Subcutaneous abdominal adipose tissue (tissue), 5 donors: ENCODE results near the gene ECM2.

Source experiments
- H3K27ac ChIP-seq: one replicate; pipeline ENCODE4 v1.7.0; 2013; ENCODE audit warnings: low read depth, mild to moderate bottlenecking, inconsistent platforms, low read length, moderate library complexity
- H3K27me3 ChIP-seq, 5 donors: one replicate each; pipeline ENCODE4 v1.7.0; 2013; ENCODE audit warnings: low read length in 5 of 5, inconsistent platforms in 1 of 5; ENCODE audit not compliant: control insufficient read depth in 5 of 5, insufficient read depth in 4 of 5
- H3K36me3 ChIP-seq, 5 donors: one replicate each; pipeline ENCODE4 v1.7.0; 2013; ENCODE audit warnings: low read length in 5 of 5; ENCODE audit not compliant: control insufficient read depth in 5 of 5, insufficient read depth in 5 of 5
- H3K4me1 ChIP-seq, 5 donors: one replicate each; pipeline ENCODE4 v1.7.0; 2013; ENCODE audit warnings: low read length in 5 of 5, mild to moderate bottlenecking in 3 of 5, moderate library complexity in 1 of 5; ENCODE audit not compliant: control insufficient read depth in 5 of 5, insufficient read depth in 5 of 5
- H3K4me3 ChIP-seq, 5 donors: one replicate each; pipeline ENCODE4 v1.7.0; 2013; ENCODE audit warnings: low read length in 5 of 5, low read depth in 1 of 5
- H3K9ac ChIP-seq, 5 donors: one replicate each; pipeline ENCODE4 v1.7.0; 2013; ENCODE audit warnings: low read length in 5 of 5, mild to moderate bottlenecking in 4 of 5, moderate library complexity in 3 of 5
- H3K9me3 ChIP-seq, 5 donors: one replicate each; pipeline ENCODE4 v1.7.0; 2013; ENCODE audit warnings: low read length in 5 of 5; ENCODE audit not compliant: control insufficient read depth in 5 of 5
- donor health status: healthy.
- donor health status: healthy.
- donor health status: healthy.
- donor health status: healthy.
- donor health status: healthy.

The ECM2 gene

DNA sequence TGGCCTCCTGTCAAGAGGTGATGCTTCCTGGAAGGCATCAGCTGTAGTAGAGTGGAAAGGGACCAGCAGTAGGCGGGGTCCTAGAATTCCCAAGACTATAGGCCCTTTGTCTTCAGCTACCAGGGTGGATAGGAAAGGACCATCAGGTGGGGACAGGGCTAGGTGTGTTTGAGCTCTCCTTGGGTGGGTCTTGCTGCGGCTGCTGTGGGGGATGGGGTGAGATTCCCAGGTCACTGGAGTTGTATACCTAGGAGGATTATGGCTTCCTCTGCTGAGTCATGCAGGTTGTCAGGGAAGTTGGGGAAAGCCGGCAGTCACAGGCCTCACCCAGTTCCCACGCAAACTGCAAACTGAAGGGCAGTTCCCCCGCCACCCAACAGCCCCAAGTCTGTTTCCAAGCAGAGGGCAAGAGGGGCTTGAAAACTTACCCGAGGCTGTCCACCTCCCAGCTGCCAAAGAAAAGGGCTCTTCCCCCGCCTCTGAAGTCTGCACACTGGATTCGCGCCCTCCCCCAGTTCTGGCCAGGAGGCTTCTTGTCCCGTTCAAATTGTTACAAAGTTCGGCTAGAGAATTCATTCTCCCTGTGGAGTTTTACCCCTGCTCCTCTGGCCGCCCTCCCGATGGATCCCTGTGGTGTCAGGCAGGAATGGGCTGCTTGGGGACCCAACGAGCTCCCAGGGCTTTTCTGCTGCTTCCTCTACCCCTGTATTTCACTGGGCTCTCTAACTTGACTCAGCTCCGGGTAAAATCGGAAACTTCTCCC, 23.0 kb upstream of the ECM2 start:
- H3K4me3 ChIP-seq, result peak overlapping the region in 2 of 5 donors; percentile 30 to 35
- peaks cover 0 to 38% (median 26%) of the 10 kb centered on the region in 5 donors for H3K4me1 ChIP-seq
- H3K36me3 ChIP-seq, result no peaks in the 10 kb centered on the region
- H3K9me3 ChIP-seq, result peaks cover 0 to 2% (median 0%) of the 10 kb centered on the region in 5 donors
- no peaks in the 10 kb centered on the region for H3K27me3 ChIP-seq
- H3K27ac ChIP-seq, result no peak overlapping the region
- H3K9ac ChIP-seq, result no peak overlapping the region

DNA sequence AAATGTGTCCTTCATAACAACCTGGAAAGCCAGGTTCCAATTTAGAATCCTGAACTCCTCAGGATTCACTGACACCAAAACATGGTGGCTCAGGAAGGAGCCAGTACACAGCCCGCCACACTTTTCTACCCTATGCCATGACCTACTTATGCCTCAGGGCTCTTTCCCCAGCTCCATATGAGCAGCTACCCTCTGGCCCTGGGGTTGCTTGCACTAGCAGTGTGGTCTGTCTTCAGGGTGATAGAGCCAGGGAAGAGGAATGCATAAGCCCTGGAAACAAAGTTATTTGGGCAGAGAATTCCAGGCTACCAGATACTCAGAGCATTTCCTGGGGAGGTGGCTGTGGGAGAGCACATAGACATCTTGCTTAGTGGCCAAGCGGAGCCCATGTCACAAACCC, 15.0 kb upstream of the ECM2 start:
- H3K27me3 ChIP-seq, result no peaks in the 10 kb centered on the region
- no peak overlapping the region for H3K9ac ChIP-seq
- H3K9me3 ChIP-seq, result no peaks in the 10 kb centered on the region
- H3K36me3 ChIP-seq, result peaks cover 0 to 5% (median 0%) of the 10 kb centered on the region in 5 donors
- H3K4me3 ChIP-seq, result no peak overlapping the region
- H3K4me1 ChIP-seq, result no peaks in the 10 kb centered on the region
- H3K27ac ChIP-seq, result no peak overlapping the region

DNA sequence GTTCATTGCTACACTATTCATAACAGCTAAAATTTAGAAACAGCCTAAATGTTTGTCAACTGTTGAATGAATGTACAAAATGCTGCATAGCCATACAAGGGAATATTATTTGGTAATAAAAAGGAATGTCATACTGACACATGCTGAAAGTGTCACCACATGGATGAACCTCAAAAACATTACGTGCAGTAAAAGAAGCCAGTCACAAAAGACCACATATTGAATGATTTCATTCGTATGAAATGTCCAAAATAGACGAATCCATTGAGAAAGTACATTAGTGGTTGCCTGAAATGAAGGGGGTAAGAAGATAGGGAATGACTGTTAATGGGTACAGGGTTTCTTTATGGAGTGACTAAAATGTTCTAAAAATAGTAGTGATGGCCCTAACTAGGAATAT, 11.6 kb upstream of the ECM2 start:
- H3K9ac ChIP-seq, result no peak overlapping the region
- H3K4me3 ChIP-seq, result no peak overlapping the region
- peaks cover 0 to 5% (median 0%) of the 10 kb centered on the region in 5 donors for H3K36me3 ChIP-seq
- H3K27ac ChIP-seq, result no peak overlapping the region
- no peaks in the 10 kb centered on the region for H3K27me3 ChIP-seq
- H3K9me3 ChIP-seq, result no peaks in the 10 kb centered on the region
- H3K4me1 ChIP-seq, result no peaks in the 10 kb centered on the region

DNA sequence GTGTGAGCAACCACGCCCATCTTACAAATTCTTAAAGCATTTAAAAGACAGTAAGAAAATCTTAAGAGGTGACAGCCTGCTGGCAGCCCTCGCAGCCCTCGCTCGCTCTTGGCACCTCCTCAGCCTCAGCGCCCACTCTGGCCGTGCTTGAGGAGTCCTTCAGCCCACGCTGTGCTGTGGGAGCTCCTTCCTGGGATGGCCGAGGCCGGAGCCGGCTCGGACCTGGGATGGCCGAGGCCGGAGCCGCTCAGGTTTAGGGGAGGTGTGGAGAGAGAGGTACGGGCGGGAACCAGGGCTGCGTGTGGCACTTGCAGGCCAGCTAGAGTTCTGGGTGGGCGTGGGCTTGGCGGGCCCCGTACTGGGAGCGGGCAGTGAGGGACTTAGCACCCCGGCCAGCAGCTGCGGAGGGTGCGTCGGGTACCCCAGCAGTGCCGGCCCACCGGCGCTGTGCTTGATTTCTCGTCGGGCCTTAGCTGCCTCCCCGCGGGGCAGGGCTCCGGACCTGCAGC, 9.3 kb upstream of the ECM2 start:
- Histone ChIP-seq H3K4me3 (no peak overlapping the region), H3K9me3 (no peaks in the 10 kb centered on the region), H3K27me3 (no peaks in the 10 kb centered on the region), H3K36me3 (peaks cover 0 to 5% (median 0%) of the 10 kb centered on the region in 5 donors), H3K4me1 (no peaks in the 10 kb centered on the region), H3K27ac (no peak overlapping the region), H3K9ac (no peak overlapping the region)

DNA sequence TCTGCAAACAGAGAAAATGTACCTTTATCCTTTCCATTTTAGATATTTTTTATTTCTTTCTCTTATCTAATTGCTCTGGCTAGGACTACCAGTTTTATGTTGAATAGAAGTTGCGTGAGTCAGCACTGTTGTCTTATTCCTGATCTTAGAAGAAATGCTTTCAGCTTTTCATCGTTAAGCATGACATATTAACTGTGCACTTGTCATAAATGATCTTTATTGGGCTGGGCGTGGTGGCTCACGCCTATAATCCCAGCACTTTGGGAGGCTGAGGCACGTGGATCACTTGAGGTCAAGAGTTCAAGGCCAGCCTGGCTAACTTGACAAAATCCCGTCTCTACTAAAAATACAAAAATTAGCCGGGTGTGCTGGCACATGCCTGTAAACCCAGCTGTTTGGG, 8.2 kb upstream of the ECM2 start:
- no peaks in the 10 kb centered on the region for H3K27me3 ChIP-seq

DNA sequence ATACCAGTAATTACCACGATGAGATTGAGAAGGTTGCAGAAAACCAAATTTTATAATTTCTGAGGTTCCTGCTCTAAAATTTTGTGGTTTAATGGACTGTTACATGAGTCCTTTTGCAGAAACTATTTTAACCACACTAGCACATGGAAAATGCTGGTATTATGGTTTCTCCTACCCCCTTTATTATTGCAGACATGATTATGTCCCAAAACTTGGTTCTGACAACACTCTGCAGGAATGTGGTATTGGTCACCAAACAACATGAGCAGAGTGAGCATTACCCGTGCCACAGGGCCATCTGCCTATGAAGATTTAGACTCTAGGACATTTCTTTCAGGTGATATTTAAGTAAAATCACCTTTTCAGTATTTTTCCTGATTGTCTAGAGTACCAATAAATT, 2.8 kb upstream of the ECM2 start:
- no peak overlapping the region for H3K9ac ChIP-seq
- no peaks in the 10 kb centered on the region for H3K9me3 ChIP-seq
- no peak overlapping the region for H3K4me3 ChIP-seq
- peaks cover 0 to 22% (median 12%) of the 10 kb centered on the region in 5 donors for H3K4me1 ChIP-seq
- no peaks in the 10 kb centered on the region for H3K27me3 ChIP-seq
- H3K27ac ChIP-seq, result no peak overlapping the region
- no peaks in the 10 kb centered on the region for H3K36me3 ChIP-seq

More for the DNA sequence above, 8.2 kb upstream of the ECM2 start:
- Histone ChIP-seq H3K9me3 (no peaks in the 10 kb centered on the region), H3K27ac (no peak overlapping the region), H3K4me3 (no peak overlapping the region), H3K4me1 (no peaks in the 10 kb centered on the region), H3K9ac (no peak overlapping the region), H3K36me3 (peaks cover 0 to 5% (median 0%) of the 10 kb centered on the region in 5 donors)

DNA sequence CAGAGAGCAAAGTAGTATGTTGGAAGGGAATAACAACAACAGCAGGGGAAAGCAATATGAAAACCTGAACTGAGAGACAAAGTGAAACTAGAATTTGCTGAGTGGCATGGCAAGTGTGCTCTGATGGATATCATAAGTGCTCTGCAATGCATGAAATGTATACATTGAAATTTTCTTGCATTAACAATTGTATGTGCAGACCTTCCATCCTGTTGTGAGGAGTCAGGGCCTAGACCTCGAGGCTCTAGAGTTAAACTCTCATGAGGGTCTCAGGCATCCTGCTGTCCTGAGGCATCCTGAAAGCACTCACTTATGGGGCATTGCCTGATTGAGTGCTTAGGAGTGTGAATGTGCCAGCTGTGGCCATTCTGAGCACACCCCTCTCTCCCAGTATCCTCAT, 1.1 kb downstream of the ECM2 start:
- Histone ChIP-seq H3K36me3 (no peaks in the 10 kb centered on the region), H3K4me1 (peaks cover 0 to 22% (median 12%) of the 10 kb centered on the region in 5 donors), H3K4me3 (peak overlapping the region; percentile 42 to 79 (median 57)), H3K9ac (peak overlapping the region in 4 of 5 donors; percentile 55 to 90 (median 66)), H3K9me3 (peaks cover 0 to 16% (median 2%) of the 10 kb centered on the region in 5 donors), H3K27ac (peak overlapping the region; percentile 47), H3K27me3 (no peaks in the 10 kb centered on the region)

DNA sequence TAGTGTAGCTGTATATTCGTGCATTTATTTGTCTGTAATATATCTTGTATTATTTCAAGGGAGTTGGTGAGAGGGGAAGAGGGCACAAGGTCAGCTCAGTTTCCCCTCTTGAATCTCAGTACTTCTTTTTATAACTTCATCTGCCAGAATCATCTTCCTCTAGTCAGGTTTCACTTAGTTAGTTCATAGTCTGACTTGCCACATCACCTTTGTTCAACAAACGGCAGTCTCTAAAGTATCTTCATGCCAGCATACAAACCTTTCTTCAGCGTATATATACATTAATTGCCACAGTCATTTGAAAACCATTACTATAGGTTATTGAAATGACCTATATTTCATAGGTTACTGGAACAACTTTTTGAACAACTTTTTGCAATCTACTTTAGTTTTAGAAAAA, 1.6 kb downstream of the ECM2 start:
- Histone ChIP-seq H3K36me3 (no peaks in the 10 kb centered on the region), H3K9me3 (peaks cover 0 to 16% (median 2%) of the 10 kb centered on the region in 5 donors), H3K4me1 (peaks cover 0 to 22% (median 12%) of the 10 kb centered on the region in 5 donors), H3K27me3 (no peaks in the 10 kb centered on the region), H3K9ac (peak overlapping the region in 1 of 5 donors; percentile 77), H3K27ac (peak overlapping the region; percentile 47), H3K4me3 (peak overlapping the region; percentile 42 to 79 (median 57))

DNA sequence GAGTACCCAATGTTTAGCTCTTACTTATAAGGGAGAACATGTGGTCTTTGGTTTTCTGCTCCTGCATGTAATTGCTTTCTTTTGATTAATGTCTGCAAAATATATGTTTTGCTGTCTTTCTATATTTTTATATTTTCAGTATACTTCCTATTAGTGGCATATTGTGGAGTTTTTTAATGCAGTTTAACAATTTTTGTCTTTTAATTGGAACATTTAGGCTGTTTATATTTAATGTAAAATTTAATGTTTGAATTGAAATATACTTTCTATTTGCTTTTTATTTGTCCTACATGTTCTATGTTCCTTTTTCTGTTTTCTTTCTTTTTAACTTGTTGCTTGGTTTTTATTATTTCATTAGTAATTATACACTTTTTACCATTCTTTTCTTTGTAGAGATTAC, 4.9 kb downstream of the ECM2 start:
- Histone ChIP-seq H3K9me3 (peaks cover 0 to 16% (median 2%) of the 10 kb centered on the region in 5 donors), H3K9ac (no peak overlapping the region), H3K27me3 (no peaks in the 10 kb centered on the region), H3K4me3 (no peak overlapping the region), H3K4me1 (peaks cover 0 to 20% (median 15%) of the 10 kb centered on the region in 5 donors), H3K27ac (no peak overlapping the region), H3K36me3 (no peaks in the 10 kb centered on the region)

DNA sequence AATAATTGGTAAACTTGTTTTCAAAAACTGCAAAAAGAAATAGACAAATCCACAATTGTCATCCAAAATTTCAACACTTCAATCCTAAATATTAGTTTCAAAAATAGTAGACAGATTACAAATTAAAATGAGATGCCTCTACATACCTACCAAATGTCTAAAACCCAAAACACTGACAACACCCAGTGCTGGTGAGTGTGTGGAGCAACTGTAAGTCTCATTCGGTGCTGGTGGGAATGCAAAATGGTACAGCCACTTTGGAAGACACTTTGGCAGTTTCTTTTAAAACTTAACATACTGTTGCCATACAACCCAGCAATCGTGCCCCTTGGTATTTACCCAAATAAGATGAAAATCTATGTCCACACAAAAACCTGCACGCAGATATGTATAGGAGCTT, 6.7 kb downstream of the ECM2 start:
- no peak overlapping the region for H3K9ac ChIP-seq
- no peak overlapping the region for H3K4me3 ChIP-seq
- no peaks in the 10 kb centered on the region for H3K27me3 ChIP-seq
- peaks cover 0 to 16% (median 2%) of the 10 kb centered on the region in 5 donors for H3K9me3 ChIP-seq
- peaks cover 0 to 11% (median 7%) of the 10 kb centered on the region in 5 donors for H3K4me1 ChIP-seq
- H3K36me3 ChIP-seq, result peaks cover 0 to 3% (median 0%) of the 10 kb centered on the region in 5 donors
- no peak overlapping the region for H3K27ac ChIP-seq
